ENCODE results near the gene UBASH3B. TPM values are rescaled to one million over a fixed set of nuclear protein-coding genes. Genes with fewer than 3 reads are reported as not detected.
A peak's percentile ranks its signal among the peaks of the same experiment; 100 is the strongest.

The UBASH3B gene
- total RNA-seq, 1 donor from 2014 or later = 6.6 TPM

DNA sequence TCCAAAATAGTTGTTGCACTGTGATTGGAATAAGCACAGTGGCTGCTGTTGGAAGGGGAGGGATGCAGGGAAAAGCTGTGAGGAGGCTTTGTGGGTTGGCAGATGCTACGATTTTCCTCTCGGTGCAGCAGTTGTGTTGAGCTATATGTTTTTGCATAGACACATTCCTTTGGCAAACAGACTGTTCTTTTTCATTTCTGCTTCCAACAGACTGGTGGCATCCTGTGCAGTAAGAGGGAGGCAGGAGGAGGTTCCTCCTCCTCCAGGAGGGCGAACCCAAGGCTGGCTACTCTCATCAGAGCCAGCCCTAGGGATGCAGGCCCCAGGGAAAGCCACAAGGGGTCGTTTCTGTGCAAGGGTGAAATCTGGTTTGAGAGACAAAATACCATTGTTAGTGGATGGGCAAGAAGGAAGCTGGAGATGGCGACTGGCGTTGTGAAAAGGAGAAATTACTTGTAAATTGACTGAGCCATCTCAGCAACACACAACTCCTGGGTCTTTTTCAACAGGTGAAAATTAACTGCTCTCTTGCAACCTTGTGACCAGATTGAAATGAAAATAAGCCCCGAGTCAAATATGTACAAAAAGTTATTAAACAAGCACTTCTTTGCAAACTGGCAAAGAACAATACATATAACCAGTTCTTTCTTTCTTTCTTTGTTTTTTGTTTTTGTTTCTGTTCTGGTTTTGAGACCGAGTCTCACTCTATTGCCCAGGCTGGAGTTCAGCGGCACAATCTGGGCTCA, 26.5 kb upstream of the UBASH3B start:
- H3K36me3 Mint-ChIP-seq = no peaks in the 10 kb centered on the region
- no peaks in the 10 kb centered on the region for H3K9me3 Mint-ChIP-seq
- H3K4me1 Mint-ChIP-seq = peaks cover 6% of the 10 kb centered on the region
- peaks cover 3% of the 10 kb centered on the region for H3K27me3 Mint-ChIP-seq (ENCODE audit: low read depth)
- TF ChIP-seq CTCF (IDR thresholded peaks at IDR 0.05; ENCODE audit: unreplicated experiment) = peak; percentile 68
- H3K4me3 Mint-ChIP-seq = no peak overlapping the region
- peak; percentile 34 to 70 for DNase-seq (ENCODE audit: low spot score in 2 of 2, unreplicated experiment in 2 of 2)
- H3K27ac Mint-ChIP-seq = no peak overlapping the region

- TF ChIP-seq CTCF (IDR thresholded peaks at IDR 0.05; ENCODE audit: unreplicated experiment) = no peak
- Mint-ChIP-seq H3K27ac (no peak overlapping the region), H3K4me3 (no peak overlapping the region), H3K9me3 (no peaks in the 10 kb centered on the region), H3K36me3 (no peaks in the 10 kb centered on the region), H3K4me1 (peaks cover 8% of the 10 kb centered on the region), H3K27me3 (ENCODE audit: low read depth) (no peaks in the 10 kb centered on the region)
- DNase-seq (ENCODE audit: low spot score in 2 of 2, unreplicated experiment in 2 of 2) = no peak
Observed at GRCh38 chr11:122632181-122632824, 23.2 kb upstream of the UBASH3B start.

DNA sequence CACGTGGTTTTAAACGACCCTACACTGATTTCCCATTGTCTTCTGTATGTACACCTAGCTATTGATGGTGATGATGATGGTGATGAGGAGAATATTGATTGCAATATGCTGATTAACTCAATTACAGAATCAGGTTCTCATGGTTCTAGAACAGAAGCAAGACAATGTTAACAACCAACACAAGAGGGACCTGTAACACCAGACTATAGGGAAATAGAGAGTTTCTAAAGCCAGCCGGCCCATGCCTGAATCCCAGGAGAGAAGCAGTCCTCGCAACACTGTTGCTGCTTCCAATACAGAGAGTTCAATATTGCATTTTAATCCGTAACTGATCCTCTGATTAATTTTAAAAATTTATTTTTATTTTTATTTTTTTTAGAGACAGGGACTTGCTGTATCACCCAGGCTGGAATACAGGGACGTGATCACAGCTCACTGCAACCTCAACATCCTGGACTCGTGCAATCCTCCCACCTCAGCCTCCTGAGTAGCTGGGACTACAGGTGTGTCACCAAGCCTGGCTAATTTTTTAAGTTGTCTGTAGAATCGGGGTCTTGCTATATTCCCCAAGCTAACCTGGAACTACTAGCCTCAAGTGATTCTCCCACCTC, 22.2 kb upstream of the UBASH3B start:
- Mint-ChIP-seq H3K27ac (no peak overlapping the region), H3K36me3 (no peaks in the 10 kb centered on the region), H3K27me3 (ENCODE audit: low read depth) (no peaks in the 10 kb centered on the region), H3K4me1 (peaks cover 8% of the 10 kb centered on the region), H3K4me3 (no peak overlapping the region), H3K9me3 (no peaks in the 10 kb centered on the region)
- no peak for DNase-seq (ENCODE audit: low spot score in 2 of 2, unreplicated experiment in 2 of 2)
- no peak for TF ChIP-seq CTCF (IDR thresholded peaks at IDR 0.05; ENCODE audit: unreplicated experiment)

DNA sequence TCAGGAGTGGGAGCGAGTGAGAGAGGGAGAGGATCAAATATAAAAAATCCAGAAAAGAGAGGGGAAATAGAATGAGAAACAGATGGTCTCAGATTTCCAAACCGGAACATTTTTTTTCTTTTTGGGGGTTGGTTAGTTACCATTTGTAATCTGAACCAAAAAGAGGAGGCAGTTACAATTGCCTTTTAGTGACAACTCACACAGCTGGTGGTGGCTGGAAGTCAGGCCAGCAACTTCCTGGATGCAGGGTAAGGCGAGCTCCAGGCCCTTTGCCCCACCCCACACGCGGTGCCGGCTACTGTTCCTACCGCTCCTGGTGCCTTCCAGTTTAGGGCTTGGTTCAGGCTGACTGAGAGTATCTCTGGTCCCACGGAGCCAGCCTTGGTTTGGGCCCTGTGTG, 21.0 kb upstream of the UBASH3B start:
- Mint-ChIP-seq H3K9me3 (no peaks in the 10 kb centered on the region), H3K4me1 (peaks cover 2% of the 10 kb centered on the region), H3K36me3 (no peaks in the 10 kb centered on the region), H3K27ac (no peak overlapping the region), H3K4me3 (no peak overlapping the region), H3K27me3 (ENCODE audit: low read depth) (no peaks in the 10 kb centered on the region)
- TF ChIP-seq CTCF (IDR thresholded peaks at IDR 0.05; ENCODE audit: unreplicated experiment) = no peak
- no peak for DNase-seq (ENCODE audit: low spot score in 2 of 2, unreplicated experiment in 2 of 2)

GRCh38 chr11:122637541-122637940, 18.0 kb upstream of the UBASH3B start:
- Mint-ChIP-seq H3K27me3 (ENCODE audit: low read depth) (no peaks in the 10 kb centered on the region), H3K27ac (no peak overlapping the region), H3K4me3 (no peak overlapping the region), H3K4me1 (peaks cover 5% of the 10 kb centered on the region), H3K36me3 (no peaks in the 10 kb centered on the region), H3K9me3 (no peaks in the 10 kb centered on the region)
- no peak for TF ChIP-seq CTCF (IDR thresholded peaks at IDR 0.05; ENCODE audit: unreplicated experiment)
- DNase-seq (ENCODE audit: low spot score in 2 of 2, unreplicated experiment in 2 of 2) = no peak
